Neural cell (in vitro differentiated cells): Measurements from ENCODE around the gene EIF2D. TPM values are rescaled to one million over a fixed set of nuclear protein-coding genes. Genes with fewer than 3 reads are reported as not detected.

Experiments used
- H2AFZ ChIP-seq: fragments of 200-600, 300-800 bp; sonication (generic), shearing (Covaris generic); 2 replicates; pipeline ENCODE4 v1.6.0; 2014; ENCODE audit warnings: low read depth, mild to moderate bottlenecking, antibody characterized with exemption, low read length, moderate library complexity
- H3F3A ChIP-seq: fragments of 200-600 bp; shearing (Covaris generic); 2 replicates; pipeline ENCODE4 v1.6.1; 2016; ENCODE audit warnings: mild to moderate bottlenecking, moderate library complexity, mixed read lengths, antibody characterized with exemption, low read length; ENCODE audit not compliant: insufficient read depth, poor library complexity, severe bottlenecking
- H3K27ac ChIP-seq: fragments of 200-600, 300-800 bp; sonication (generic), shearing (Covaris generic); 2 replicates; pipeline ENCODE4 v1.5.1; 2014; ENCODE audit warnings: mild to moderate bottlenecking, low read length, moderate library complexity
- H3K27me3 ChIP-seq: fragments of 300-800, 200-600 bp; sonication (generic), shearing (Covaris generic); 2 replicates; pipeline ENCODE4 v1.6.0; 2014; ENCODE audit warnings: mild to moderate bottlenecking, low read depth, low read length, moderate library complexity; ENCODE audit not compliant: insufficient read depth
- H3K36me3 ChIP-seq: fragments of 300-800, 200-600 bp; sonication (generic), shearing (Covaris generic); 2 replicates; pipeline ENCODE4 v1.5.1; 2014; ENCODE audit warnings: mild to moderate bottlenecking, antibody characterized with exemption, low read length, moderate library complexity; ENCODE audit not compliant: insufficient read depth
- H3K4me2 ChIP-seq: fragments of 300-800, 200-600 bp; sonication (generic), shearing (Covaris generic); 2 replicates; pipeline ENCODE4 v1.6.0; 2014; ENCODE audit warnings: mild to moderate bottlenecking, low read length
- H3K4me3 ChIP-seq: fragments of 300-800, 200-600 bp; sonication (generic), shearing (Covaris generic); 2 replicates; pipeline ENCODE4 v1.5.1; 2014; ENCODE audit warnings: mild to moderate bottlenecking, low read length, moderate library complexity
- H3K79me2 ChIP-seq: fragments of 200-600 bp; shearing (Covaris generic); replicated peaks from 2 replicates; pipeline ENCODE4 v1.6.0; 2014; ENCODE audit warnings: mild to moderate bottlenecking, low read length, moderate library complexity; ENCODE audit not compliant: insufficient read depth
- H3K9ac ChIP-seq: fragments of 300-800, 200-600 bp; sonication (generic), shearing (Covaris generic); 2 replicates; pipeline ENCODE4 v1.6.1; 2016; ENCODE audit warnings: mild to moderate bottlenecking, low read length, mixed read lengths
- H3K9me2 ChIP-seq: fragments of 200-600 bp; shearing (Covaris generic); 2 replicates; pipeline ENCODE4 v1.6.1; 2016; ENCODE audit warnings: mild to moderate bottlenecking, low read length, mixed read lengths; ENCODE audit not compliant: insufficient read depth
- H3K9me3 ChIP-seq: fragments of 200-600, 300-800 bp; sonication (generic), shearing (Covaris generic); 2 replicates; pipeline ENCODE4 v1.6.1; 2016; ENCODE audit warnings: mild to moderate bottlenecking, mixed run types, low read length, moderate library complexity, mixed read lengths
- H4K20me1 ChIP-seq: fragments of 200-600 bp; shearing (Covaris generic); 2 replicates; pipeline ENCODE4 v1.6.1; 2016; ENCODE audit warnings: mild to moderate bottlenecking, mixed run types; ENCODE audit not compliant: insufficient read depth
- CTCF ChIP-seq: fragments of 450-650 bp; IDR thresholded peaks from 2 replicates; pipeline ENCODE4 v1.5.1; 2014; ENCODE audit warnings: antibody characterized with exemption, mild to moderate bottlenecking, moderate library complexity; ENCODE audit not compliant: poor library complexity, severe bottlenecking
- EP300 ChIP-seq: fragments of 450-650 bp; conservative IDR thresholded peaks from 2 replicates; pipeline ENCODE4 v1.6.1; 2014; ENCODE audit warnings: antibody characterized with exemption, mild to moderate bottlenecking, moderate library complexity; ENCODE audit not compliant: poor library complexity, severe bottlenecking
- EZH2 ChIP-seq: fragments of 200-600, 300-800 bp; shearing (Covaris generic), sonication (generic); IDR thresholded peaks from 2 replicates; pipeline ENCODE4 v1.6.1; 2014; ENCODE audit warnings: antibody characterized with exemption, low read length, borderline replicate concordance, mild to moderate bottlenecking; ENCODE audit not compliant: insufficient read depth, poor library complexity, severe bottlenecking
- MXI1 ChIP-seq: fragments of 450-650 bp; conservative IDR thresholded peaks from 2 replicates; pipeline ENCODE4 v1.6.1; 2014; ENCODE audit warnings: antibody characterized with exemption, mild to moderate bottlenecking; ENCODE audit not compliant: poor library complexity, severe bottlenecking
- POLR2AphosphoS5 ChIP-seq: IDR thresholded peaks from 2 replicates; pipeline ENCODE4 v1.6.1; 2012
- RAD21 ChIP-seq: fragments of 450-650 bp; conservative IDR thresholded peaks from 2 replicates; pipeline ENCODE4 v1.6.1; 2014; ENCODE audit warnings: antibody characterized with exemption, mild to moderate bottlenecking, moderate library complexity
- REST ChIP-seq: IDR thresholded peaks from 2 replicates; pipeline ENCODE4 v1.6.1; 2012; ENCODE audit warnings: borderline replicate concordance
- SMC3 ChIP-seq: fragments of 450-650 bp; conservative IDR thresholded peaks from 2 replicates; pipeline ENCODE4 v1.6.1; 2014; ENCODE audit warnings: antibody characterized with exemption, mild to moderate bottlenecking, moderate library complexity; ENCODE audit not compliant: poor library complexity
- TAF1 ChIP-seq: IDR thresholded peaks from 2 replicates; pipeline ENCODE4 v1.6.1; 2012; ENCODE audit warnings: low read depth
- polyA plus RNA-seq: library from polyadenylated mRNA; depleted of rRNA; stranded (reverse); fragments of >200 nt; gene quantifications from 2 replicates; pipeline ENCODE4 v1.2.3, GENCODE V29; 2014

EIF2D gene
- polyA plus RNA-seq, 1 donor from 2014 or later, result 37.1 TPM

- no peak for TF ChIP-seq MXI1
- TF ChIP-seq POLR2AphosphoS5, result no peak
- no peak for TF ChIP-seq CTCF
- TF ChIP-seq EP300, result no peak
- no peak for TF ChIP-seq RAD21
- no peak for TF ChIP-seq TAF1
- no peak for TF ChIP-seq EZH2
- no peak for TF ChIP-seq SMC3
- TF ChIP-seq REST, result no peak
These were observed 42.6 kb upstream of the EIF2D start for GRCh38 chr1:206654828-206655227.

GRCh38 chr1:206653715-206654459 is 41.6 kb upstream of the EIF2D start:
- TF ChIP-seq SMC3 (no peak), EZH2 (no peak), REST (no peak), RAD21 (no peak)
- no peaks in the 10 kb centered on the region for H3K36me3 ChIP-seq
- H3K79me2 ChIP-seq, result no peaks in the 10 kb centered on the region
- H4K20me1 ChIP-seq, result no peaks in the 10 kb centered on the region
- H3K9me2 ChIP-seq, result no peaks in the 10 kb centered on the region
- no peaks in the 10 kb centered on the region for H3K27me3 ChIP-seq
- no peak overlapping the region for H3K27ac ChIP-seq
- no peaks in the 10 kb centered on the region for H3K9me3 ChIP-seq
- H3K4me3 ChIP-seq, result no peak overlapping the region
- no peak overlapping the region for H3K9ac ChIP-seq
- no peak overlapping the region for H2AFZ ChIP-seq
- no peaks in the 10 kb centered on the region for H3F3A ChIP-seq
- H3K4me2 ChIP-seq, result no peak overlapping the region

More at GRCh38 chr1:206654828-206655227, 42.6 kb upstream of the EIF2D start:
- H3K79me2 ChIP-seq, result no peaks in the 10 kb centered on the region
- H3K9ac ChIP-seq, result no peak overlapping the region
- H4K20me1 ChIP-seq, result no peaks in the 10 kb centered on the region
- no peaks in the 10 kb centered on the region for H3K36me3 ChIP-seq
- no peaks in the 10 kb centered on the region for H3K9me2 ChIP-seq
- no peak overlapping the region for H2AFZ ChIP-seq
- no peaks in the 10 kb centered on the region for H3K9me3 ChIP-seq
- no peak overlapping the region for H3K4me2 ChIP-seq
- no peaks in the 10 kb centered on the region for H3F3A ChIP-seq
- H3K27ac ChIP-seq, result no peak overlapping the region
- H3K4me3 ChIP-seq, result no peak overlapping the region
- H3K27me3 ChIP-seq, result no peaks in the 10 kb centered on the region
